ENCODE data around the gene LIPA. TPM values are rescaled to one million over a fixed set of nuclear protein-coding genes. Genes with fewer than 3 reads are reported as not detected.
"Not testable (repeated sequence)": the region's sequence is repeated elsewhere in the genome, so short reads cannot be mapped to it uniquely, and the experiment has no call there.

The LIPA gene
- total RNA-seq, 2 donors from 2014 or later: 25.6 to 37.2 TPM

DNA sequence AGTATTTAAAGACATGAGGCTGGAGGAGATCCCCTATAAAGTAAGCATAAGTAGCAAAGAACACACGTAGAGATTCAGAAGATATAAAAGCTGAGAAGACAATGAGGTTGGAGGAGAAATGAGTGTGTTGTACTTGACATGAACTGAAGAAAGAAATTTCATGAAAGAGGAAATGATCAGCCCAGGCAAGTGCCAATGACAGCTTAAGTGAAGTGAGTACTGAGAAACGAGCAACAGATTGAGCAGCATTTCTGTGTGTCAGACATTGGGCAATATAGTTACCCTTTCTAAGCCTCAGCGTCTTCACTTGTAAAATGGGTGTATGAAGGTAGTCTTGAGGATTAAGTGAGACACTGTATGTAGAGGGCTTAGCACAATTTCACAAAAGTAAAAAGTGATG is 4.8 kb upstream of the LIPA start:
- WGBS: 63% methylated on average over 3 of the region's 3 CpGs
- H3K27me3 ChIP-seq (replicated peaks; ENCODE audit: insufficient read depth): no peaks in the 10 kb centered on the region
- no peaks in the 10 kb centered on the region for H3K4me1 ChIP-seq (replicated peaks)
- DNase-seq (ENCODE audit: low spot score): no peak
- H3K27ac ChIP-seq: no peak overlapping the region
- intact Hi-C loops (cut with DNase I): loop anchor here (10.0 kb wide), 1 partner anchor 308 kb away; no protein-coding TSS in a partner anchor
- no peak overlapping the region for H3K4me3 ChIP-seq
- no peaks in the 10 kb centered on the region for H3K9me3 ChIP-seq
- no peak for TF ChIP-seq CTCF (IDR thresholded peaks at IDR 0.05)
- TF ChIP-seq POLR2A (IDR thresholded peaks at IDR 0.05): no peak
- no peak for TF ChIP-seq POLR2AphosphoS5 (IDR thresholded peaks at IDR 0.05)
- H3K36me3 ChIP-seq: no peaks in the 10 kb centered on the region

- no peaks in the 10 kb centered on the region for H3K27me3 ChIP-seq (replicated peaks; ENCODE audit: insufficient read depth)
Measured at GRCh38 chr10:89255793-89256192, 4.2 kb upstream of the LIPA start.

DNA sequence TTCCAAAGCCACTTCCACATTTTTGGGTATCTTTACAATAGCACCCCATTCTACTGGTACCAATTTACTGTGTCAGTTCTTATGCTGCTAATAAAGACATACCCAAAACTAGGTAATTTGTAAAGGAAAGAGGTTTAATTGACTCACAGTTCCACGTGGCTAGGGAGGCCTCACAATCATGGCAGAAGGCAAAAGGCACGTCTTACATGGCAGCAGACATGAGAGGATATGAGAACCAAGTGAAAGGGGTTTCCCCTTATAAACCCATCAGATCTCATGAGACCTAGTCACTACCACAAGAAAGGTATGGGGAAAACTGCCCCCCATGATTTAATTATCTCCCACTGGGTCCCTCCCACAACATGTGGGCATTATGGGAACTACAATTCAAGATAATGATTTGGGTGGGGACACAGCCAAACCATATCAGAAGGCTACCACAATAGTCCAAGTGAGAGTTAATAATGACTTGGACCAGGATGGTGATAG is 3.6 kb upstream of the LIPA start:
- H3K4me3 ChIP-seq; H3K27me3 ChIP-seq (replicated peaks; ENCODE audit: insufficient read depth); H3K9me3 ChIP-seq; H3K36me3 ChIP-seq; H3K27ac ChIP-seq; DNase-seq (ENCODE audit: low spot score); H3K4me1 ChIP-seq (replicated peaks): not testable (repeated sequence)
- intact Hi-C loops (cut with DNase I): loop anchor here (10.0 kb wide), 1 partner anchor 310 kb away; no protein-coding TSS in a partner anchor
- WGBS: 88% methylated on average over 2 of the region's 2 CpGs

More at GRCh38 chr10:89255793-89256192, 4.2 kb upstream of the LIPA start:
- TF ChIP-seq POLR2AphosphoS5 (IDR thresholded peaks at IDR 0.05) (no peak), POLR2A (IDR thresholded peaks at IDR 0.05) (no peak), CTCF (IDR thresholded peaks at IDR 0.05) (no peak)
- Histone ChIP-seq H3K27ac (no peak overlapping the region), H3K4me1 (replicated peaks) (no peaks in the 10 kb centered on the region), H3K4me3 (no peak overlapping the region), H3K36me3 (no peaks in the 10 kb centered on the region), H3K9me3 (no peaks in the 10 kb centered on the region)
- intact Hi-C loops (cut with DNase I): loop anchor here (10.0 kb wide), 1 partner anchor 309 kb away; no protein-coding TSS in a partner anchor
- no peak for DNase-seq (ENCODE audit: low spot score)

DNA sequence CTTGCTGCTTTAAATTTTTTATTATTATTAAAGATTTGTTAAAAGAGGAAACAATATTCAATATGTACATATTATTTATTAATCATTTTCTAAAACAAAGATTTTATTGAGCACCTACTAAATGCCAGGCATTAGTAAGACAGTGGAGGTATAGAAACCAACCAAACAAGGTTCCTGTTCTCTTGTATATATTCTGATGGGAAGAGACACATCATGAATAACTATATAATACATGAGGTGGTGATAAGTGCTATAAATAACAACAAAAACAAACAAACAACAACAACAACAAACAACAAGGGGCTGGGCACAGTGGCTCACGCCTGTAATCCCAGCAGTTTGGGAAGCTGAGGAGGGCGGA is 630 bp upstream of the LIPA start:
- no peaks in the 10 kb centered on the region for H3K27me3 ChIP-seq (replicated peaks; ENCODE audit: insufficient read depth)
- H3K27ac ChIP-seq: peak overlapping the region in 1 of 2 donors; percentile 66
- no peaks in the 10 kb centered on the region for H3K36me3 ChIP-seq
- H3K9me3 ChIP-seq: no peaks in the 10 kb centered on the region
- intact Hi-C loops (cut with DNase I): loop anchor here (10.0 kb wide), 1 partner anchor 313 kb away; no protein-coding TSS in a partner anchor
- DNase-seq (ENCODE audit: low spot score): no peak
- TF ChIP-seq CTCF (IDR thresholded peaks at IDR 0.05): no peak
- no peak for TF ChIP-seq POLR2A (IDR thresholded peaks at IDR 0.05)
- no peak for TF ChIP-seq POLR2AphosphoS5 (IDR thresholded peaks at IDR 0.05)
- H3K4me1 ChIP-seq (replicated peaks): no peaks in the 10 kb centered on the region
- WGBS: 75% methylated on average over 2 of the region's 2 CpGs
- H3K4me3 ChIP-seq: peak overlapping the region; percentile 60 to 80

- no peaks in the 10 kb centered on the region for H3K9me3 ChIP-seq
- H3K27ac ChIP-seq: peak overlapping the region; percentile 66 to 70
- no peaks in the 10 kb centered on the region for H3K4me1 ChIP-seq (replicated peaks)
- H3K27me3 ChIP-seq (replicated peaks; ENCODE audit: insufficient read depth): no peaks in the 10 kb centered on the region
- peak overlapping the region; percentile 60 to 80 for H3K4me3 ChIP-seq
- no peak for DNase-seq (ENCODE audit: low spot score)
- intact Hi-C loops (cut with DNase I): loop anchor here (10.0 kb wide), 1 partner anchor 314 kb away; no protein-coding TSS in a partner anchor
- no peak for TF ChIP-seq POLR2AphosphoS5 (IDR thresholded peaks at IDR 0.05)
- TF ChIP-seq CTCF (IDR thresholded peaks at IDR 0.05): no peak
- TF ChIP-seq POLR2A (IDR thresholded peaks at IDR 0.05): no peak
- 4% methylated on average over 13 of the region's 13 CpGs for WGBS
- H3K36me3 ChIP-seq: no peaks in the 10 kb centered on the region
Measured at GRCh38 chr10:89250865-89251408, 638 bp downstream of the LIPA start.
